Muscle of arm (tissue), 14 donors: ENCODE measurements around the gene HOXA10. TPM values are rescaled to one million over a fixed set of nuclear protein-coding genes. Genes with fewer than 3 reads are reported as not detected.

Experiments used
- DNase-seq: peaks from one replicate; pipeline ENCODE4 v3.0.0-alpha.2; 2013
- long read RNA-seq, 11 donors: transcript quantifications; one replicate each; lab custom pipeline, GENCODE V29; 2026
- polyA plus RNA-seq, 12 donors: library from polyadenylated mRNA; unstranded; fragments of 120-200 nt; gene quantifications; one replicate each; pipeline ENCODE4 v1.2.1, GENCODE V29; 2013; ENCODE audit not compliant: insufficient read length in 12 of 12

The HOXA10 gene
- 10 to 100 TPM in 11 of 12 donors, not detected in 1; 19.4 to 41.0 (median 28.5) TPM for polyA plus RNA-seq
- long read RNA-seq, donor 1, transcript HOXA10-201 (2 exons, 2,541 nt), result minor isoform, 8 of 24 reads
- long read RNA-seq, donor 1, transcript HOXA10-202 (2 exons, 1,570 nt), result major isoform, 13 of 24 reads
- long read RNA-seq, donor 1, partial matches to known transcripts, result 0 of 24 reads
- long read RNA-seq, donor 1, other reads (novel, unspliced or antisense), result 0 of 24 reads
- long read RNA-seq, donor 2, transcript HOXA10-201 (2 exons, 2,541 nt), result major isoform, 11 of 16 reads
- long read RNA-seq, donor 2, transcript HOXA10-202 (2 exons, 1,570 nt), result minor isoform, 5 of 16 reads
- long read RNA-seq, donor 2, partial matches to known transcripts, result 0 of 16 reads
- long read RNA-seq, donor 2, other reads (novel, unspliced or antisense), result 0 of 16 reads
- long read RNA-seq, donor 3, partial matches to known transcripts, result 0 of 6 reads
- long read RNA-seq, donor 3, other reads (novel, unspliced or antisense), result 0 of 6 reads
- long read RNA-seq, donor 4, partial matches to known transcripts, result 0 of 5 reads
- long read RNA-seq, donor 4, other reads (novel, unspliced or antisense), result 0 of 5 reads
- long read RNA-seq, donor 5, transcript HOXA10-202 (2 exons, 1,570 nt), result minor isoform, 7 of 15 reads
- long read RNA-seq, donor 5, transcript HOXA10-201 (2 exons, 2,541 nt), result major isoform, 8 of 15 reads
- long read RNA-seq, donor 5, partial matches to known transcripts, result 0 of 15 reads
- long read RNA-seq, donor 5, other reads (novel, unspliced or antisense), result 0 of 15 reads
- long read RNA-seq, donor 6, partial matches to known transcripts, result 0 of 8 reads
- long read RNA-seq, donor 6, other reads (novel, unspliced or antisense), result 0 of 8 reads
- long read RNA-seq, donor 7, transcript HOXA10-201 (2 exons, 2,541 nt), result major isoform, 6 of 9 reads
- long read RNA-seq, donor 7, partial matches to known transcripts, result 0 of 9 reads
- long read RNA-seq, donor 7, other reads (novel, unspliced or antisense), result 0 of 9 reads
- long read RNA-seq, donor 8, transcript HOXA10-202 (2 exons, 1,570 nt), result minor isoform, 5 of 15 reads
- long read RNA-seq, donor 8, transcript HOXA10-201 (2 exons, 2,541 nt), result major isoform, 9 of 15 reads
- long read RNA-seq, donor 8, partial matches to known transcripts, result 0 of 15 reads
- long read RNA-seq, donor 8, other reads (novel, unspliced or antisense), result 0 of 15 reads
- long read RNA-seq, donor 9, partial matches to known transcripts, result 0 of 5 reads
- long read RNA-seq, donor 9, other reads (novel, unspliced or antisense), result 0 of 5 reads
- long read RNA-seq, donor 10, transcript HOXA10-202 (2 exons, 1,570 nt), result major isoform, 5 of 9 reads
- long read RNA-seq, donor 10, partial matches to known transcripts, result 0 of 9 reads
- long read RNA-seq, donor 10, other reads (novel, unspliced or antisense), result 0 of 9 reads
- long read RNA-seq, donor 11, transcript HOXA10-202 (2 exons, 1,570 nt), result major isoform, 10 of 14 reads
- long read RNA-seq, donor 11, partial matches to known transcripts, result 0 of 14 reads
- long read RNA-seq, donor 11, other reads (novel, unspliced or antisense), result 0 of 14 reads

DNA sequence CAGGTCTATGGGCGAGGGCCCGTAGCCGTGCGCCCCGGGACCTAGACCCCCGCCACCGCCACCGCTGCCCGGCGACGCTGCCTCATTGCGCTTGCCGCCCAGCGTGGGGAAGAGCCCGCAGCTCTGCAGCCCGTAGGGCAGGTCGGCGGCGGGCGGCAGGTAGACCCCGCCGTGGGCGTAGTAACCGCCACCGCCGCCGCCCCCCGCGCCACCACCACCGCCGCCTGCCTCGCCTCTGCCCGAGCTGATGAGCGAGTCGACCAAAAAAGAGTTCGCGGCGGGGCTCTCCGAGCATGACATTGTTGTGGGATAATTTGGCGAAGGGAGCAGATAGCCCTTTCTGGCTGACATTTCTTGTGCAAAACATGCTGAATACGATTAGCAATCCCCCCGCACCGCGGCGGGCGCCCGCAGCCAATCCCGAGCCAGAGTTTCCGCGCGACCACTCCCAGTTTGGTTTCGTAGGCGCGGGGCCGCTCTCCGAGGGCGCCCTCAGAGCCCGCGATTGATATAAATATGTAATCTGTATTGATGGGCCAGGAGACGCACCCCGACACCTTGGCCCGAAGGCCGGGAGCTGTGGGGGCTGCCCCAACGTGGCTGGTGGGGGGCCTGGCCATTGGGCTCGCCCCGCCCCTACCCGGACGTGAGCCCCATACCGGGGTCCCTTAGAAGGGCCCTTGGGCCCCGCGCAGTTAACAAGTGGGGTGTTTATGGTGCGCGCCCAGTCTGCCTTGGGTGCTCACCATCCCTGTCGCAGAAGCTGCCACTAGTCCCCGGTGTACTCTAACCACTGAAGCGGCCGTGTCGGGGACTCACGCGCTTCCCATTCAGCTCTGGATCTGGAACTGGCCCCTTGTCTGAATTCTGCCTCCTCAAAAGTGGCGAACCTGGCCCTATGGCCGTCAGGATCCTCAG, at the start of gene HOXA10:
Gene HOXA10 (minus strand): TSS at position 365 of the 918 bp plus-strand sequence. CDS start 14 bp downstream, at position 351.
- no peak for DNase-seq

DNA sequence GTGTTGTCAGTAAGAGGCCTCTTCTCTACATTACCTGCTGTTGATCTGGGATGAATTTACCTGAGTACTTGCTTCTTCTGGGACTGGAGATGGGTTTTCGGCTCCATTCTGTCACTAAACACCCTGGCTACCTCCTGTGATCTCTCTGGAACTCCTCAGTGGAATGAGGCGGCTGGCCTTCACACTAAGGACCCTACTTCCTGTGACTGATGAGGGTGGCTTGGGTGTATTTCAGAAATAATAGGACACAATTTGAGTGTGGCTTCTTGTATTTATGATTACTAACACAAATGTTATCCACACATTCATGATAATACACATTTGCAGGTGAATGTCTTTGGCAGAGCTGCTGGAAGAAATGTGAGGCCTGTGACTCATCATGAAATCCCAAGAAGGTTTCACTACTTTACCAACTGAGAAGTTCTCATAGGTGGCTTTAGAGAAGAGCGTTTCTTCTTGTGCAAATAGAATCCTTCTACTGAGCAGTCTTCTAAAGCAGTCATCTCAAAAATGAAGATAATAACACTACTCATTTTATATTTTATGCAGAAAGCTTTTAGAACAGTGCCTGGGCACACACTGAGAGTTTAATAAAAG, 47.2 kb upstream of the HOXA10 start:
- DNase-seq, result no peak

DNA sequence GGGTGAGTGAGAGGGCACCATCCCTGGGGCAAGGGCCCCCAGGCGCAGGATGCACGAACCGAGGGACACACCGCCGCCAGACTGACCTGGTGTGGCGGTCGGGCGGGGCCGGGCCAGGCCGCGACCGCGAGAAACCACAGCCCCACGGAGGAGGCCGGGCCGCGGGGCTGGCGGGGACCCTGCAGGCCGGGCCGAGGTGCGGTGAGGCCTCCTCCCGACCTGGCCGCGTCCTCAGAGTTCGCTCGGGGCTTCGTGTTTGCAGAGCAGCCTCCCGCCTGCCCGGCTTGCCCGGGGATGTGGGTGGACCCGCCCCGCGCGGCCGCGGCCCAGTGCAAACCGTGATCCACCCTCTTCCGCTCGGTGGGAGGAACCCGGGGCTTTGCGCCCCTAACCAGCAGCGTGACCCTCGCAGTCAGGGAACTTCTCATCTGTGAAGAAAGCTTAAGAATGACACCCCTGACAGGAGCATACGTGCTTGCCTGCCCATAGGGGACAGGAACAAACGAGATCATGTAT, 46.4 kb upstream of the HOXA10 start:
- DNase-seq, result no peak

DNA sequence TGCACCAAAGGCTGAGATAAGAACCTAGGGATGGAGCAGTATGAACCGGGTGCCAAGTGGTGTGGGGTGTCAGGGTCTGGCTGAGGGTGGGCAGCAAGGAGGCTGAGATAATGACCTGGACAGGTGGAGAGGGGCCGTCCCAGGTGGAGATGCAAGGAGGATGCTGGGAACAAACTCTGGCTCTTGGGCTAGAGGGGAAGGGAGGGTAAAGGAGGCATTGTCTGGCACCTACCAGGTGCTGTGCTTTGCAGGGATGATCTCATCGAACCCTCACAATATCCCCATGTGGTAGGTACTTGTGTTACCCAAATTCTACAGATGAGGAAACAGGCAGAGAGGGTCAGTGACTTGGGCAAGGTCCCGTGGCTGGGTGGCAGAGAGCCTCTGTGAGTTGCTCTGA, 45.7 kb upstream of the HOXA10 start:
- no peak for DNase-seq

DNA sequence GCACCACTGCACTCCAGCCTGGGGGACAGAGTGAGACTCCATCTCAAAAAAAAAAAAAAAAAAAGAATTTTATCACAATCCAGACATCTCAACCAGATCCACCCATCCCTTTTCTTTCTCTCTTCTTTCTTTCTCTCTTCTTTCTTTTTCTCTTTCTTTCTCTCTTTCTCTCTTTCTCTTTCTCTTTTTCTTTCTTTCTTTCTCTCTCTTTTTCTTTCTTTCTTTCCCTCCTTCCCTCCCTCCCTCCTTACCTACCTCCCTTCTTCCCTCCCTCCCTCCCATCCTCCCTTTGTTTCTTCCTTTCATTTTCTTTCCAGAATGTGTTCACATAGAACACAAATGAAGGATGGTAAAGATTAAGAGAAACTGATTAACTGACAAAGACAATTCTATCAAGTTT, 43.8 kb upstream of the HOXA10 start:
- no peak for DNase-seq

DNA sequence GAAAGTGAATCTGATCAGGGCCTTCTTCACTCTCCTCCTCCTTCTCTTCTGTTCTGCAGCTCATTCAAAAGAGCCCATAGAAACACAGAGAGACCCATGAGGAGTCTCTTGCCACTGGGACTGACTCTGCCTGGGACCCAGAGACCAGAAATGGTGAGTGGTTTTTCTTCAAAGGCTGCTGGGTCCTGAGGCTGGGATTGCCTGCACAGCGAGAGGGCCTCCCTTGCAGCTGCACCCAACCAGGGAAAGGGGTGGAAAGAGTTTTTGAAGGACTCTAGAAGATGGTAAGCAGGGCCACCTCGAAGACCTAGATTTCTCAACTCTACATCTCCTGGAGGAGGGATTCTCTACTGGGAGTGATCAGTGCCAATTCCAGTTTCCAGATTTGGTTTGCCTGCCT, 41.2 kb upstream of the HOXA10 start:
- no peak for DNase-seq

DNA sequence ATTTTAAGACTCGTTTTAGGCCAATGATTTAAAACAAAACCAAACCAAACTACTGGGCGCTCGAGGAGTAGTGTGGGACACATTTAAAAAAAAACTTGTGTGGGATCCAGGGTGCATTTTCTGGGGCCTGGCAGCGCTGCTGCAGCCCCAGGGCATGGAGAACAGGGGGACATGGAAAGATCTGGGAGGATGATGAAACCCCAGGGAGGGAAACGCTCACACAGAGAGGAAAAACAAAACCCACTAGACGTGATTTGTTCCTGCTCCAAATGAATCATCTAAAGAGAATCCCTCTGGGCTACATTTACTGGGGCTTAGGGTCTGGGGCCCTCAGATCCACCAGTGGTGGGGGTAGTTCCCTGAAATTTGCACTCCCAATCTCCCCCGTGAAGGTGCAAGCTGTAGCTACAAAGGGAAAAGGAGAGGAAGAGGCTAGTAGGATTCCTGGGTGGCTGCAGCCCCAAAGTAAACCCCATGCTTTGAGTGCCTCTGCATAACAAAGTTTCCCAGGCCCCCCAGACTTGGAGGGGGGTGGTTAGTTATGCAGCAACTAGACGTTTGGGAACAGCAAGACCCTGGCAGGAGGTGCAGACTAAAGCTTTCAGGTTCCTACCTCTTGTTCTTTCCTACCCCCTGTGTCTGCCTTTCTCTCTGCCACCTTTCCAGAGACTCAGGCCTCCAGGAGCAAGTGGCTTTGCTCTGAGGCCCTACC, 40.3 kb upstream of the HOXA10 start:
- DNase-seq, result no peak

DNA sequence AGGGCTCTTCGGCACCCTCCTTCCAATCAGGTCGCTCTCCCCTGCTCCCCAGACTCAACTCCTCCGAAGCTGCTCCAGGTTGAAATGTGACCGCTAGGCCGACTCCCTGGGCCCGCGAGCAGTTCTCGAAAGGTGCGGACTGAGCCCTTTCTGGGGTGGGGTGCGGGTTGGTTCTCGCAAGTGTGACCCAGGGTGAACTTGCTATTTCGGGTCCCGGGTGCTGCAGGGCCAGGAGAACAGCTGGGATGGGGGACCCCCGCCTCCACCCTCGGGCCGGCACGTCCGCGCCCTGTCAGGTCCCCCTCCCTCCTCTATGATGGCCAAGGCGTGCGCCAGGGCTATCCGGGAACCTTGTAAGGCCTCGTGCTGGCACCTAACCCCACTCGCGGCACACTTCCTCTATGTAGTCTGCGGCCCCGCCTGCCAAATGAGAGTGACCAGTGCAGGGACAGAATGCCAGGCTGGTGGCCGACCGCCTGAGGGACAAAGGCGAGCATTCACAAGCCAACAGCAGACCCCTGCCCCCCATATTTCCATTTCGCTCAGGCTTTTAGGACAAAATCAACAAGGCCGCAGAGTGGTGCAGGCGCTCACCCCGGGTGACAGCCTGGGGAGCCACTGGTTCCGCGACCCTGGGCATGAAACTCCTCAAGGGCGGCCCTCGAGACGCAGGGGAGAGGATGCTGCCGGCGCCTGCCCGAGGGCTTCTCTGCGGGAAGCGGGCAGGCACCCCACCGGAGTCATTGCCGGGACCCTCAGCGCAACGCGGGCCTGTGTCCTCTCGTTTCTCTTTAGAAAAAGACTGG, 39.5 kb upstream of the HOXA10 start:
- DNase-seq, result no peak

DNA sequence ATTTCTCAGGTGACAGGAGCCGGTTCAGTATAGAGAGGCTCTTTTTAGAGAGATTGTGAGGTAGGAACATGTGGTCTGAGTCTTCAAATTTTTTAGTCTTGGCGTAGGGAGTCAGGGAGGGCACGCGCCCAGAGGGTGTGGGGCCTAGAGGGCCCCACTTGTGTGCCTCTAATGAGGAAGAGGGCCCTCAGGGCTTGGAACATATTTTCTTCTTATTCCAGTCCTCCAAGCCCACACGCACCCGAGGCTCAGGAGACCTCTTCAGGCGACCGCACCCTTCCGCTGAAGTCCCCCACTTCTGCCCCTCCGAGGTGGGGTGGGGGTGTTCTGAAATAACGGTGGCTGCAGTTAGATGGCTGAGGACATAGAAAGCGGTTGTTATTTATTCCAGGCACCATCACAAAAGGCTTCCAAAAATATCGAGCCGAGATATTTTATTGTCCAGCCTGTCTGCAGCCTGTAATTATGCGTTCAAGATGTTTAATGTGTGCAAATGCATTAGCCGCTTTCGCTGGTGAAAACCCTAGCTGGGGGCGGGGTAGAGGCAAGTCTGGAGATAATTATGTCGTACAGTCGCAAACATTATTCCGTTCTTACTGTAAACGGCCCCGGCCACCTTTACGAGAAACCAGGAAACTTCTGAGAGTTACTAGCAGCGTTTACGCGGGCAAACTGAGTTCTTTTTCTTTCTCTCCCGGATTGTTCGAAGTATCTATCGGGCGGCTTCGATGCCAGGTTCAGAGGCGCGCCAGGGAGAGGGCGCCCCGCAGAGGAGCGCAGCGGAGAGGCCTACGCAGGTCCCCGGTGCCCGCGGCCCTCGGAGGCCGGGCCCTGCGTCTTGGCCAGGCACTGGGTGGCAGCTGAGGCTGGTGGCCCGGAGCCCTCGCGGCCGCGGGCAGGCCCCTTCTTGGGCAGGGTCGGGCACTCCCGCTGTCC, 38.6 kb upstream of the HOXA10 start:
- no peak for DNase-seq

DNA sequence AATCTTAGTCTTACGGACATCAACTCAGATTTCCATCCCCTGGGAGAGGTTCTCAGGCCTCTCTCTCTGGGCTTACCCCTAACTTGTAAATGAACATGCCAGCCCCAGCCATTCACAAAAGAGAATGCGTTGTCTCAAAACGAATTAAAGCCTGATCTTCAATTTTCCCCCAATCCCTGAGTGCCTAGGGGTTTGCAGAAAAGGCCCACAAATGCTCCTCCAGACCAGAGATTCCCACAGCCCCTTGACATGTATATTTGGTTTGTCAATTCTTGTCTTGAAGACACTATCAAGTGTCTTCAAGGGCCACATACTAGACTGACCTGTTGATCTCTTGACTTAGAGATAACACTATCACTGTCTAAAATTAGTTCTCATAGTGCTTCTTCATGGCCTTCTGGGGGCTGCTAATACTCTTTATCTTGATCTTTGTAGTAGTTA, 37.7 kb upstream of the HOXA10 start:
- no peak for DNase-seq

DNA sequence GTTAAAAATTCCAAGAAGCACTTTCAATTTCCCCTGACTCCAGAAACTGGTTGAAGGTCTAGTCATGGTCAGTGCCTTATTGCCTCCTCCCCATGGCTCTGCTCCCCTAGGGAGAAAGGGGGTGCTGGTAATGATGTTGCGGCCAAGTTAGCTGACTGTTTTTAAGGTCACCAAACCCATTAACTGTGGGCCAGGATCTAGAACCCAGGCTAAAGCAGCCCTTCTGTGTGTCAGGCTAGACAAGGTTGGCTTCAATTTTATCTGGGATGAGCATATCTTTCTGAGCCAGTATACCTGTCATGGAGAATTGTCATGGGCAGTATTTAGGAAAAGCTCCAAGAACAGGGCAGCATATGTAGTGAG, 36.9 kb upstream of the HOXA10 start:
- no peak for DNase-seq

DNA sequence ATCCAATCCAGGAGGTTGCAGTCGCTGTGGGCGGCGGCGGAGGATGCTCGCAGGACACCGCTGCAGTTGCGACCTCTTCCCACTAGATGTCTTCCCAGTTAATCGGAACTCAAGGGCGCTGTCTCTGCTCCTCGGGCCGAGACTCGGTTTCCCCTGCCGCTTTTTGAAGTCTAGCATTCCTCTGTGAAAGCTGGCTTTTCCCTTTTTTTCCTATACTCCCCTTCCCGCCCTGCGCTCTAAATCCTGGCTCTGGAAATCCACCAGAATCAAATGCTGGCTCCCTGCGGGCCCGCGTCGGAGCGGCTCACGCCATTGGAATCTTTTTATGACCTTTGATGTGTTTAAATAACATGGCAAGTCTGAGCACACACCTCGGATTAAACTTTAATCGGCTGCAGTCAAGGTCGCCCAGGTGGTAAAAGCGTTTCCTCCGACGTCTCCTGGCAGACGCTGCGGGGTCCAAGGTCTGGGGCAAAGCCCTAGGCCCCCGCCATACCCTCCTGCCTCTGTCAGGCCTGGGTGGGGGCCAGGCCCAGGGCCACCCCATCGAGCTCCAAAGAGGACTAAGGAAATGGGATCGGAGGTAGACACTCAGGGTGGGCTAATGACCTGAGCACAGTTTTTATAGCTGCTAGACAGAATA, 36.4 kb upstream of the HOXA10 start:
- no peak for DNase-seq

DNA sequence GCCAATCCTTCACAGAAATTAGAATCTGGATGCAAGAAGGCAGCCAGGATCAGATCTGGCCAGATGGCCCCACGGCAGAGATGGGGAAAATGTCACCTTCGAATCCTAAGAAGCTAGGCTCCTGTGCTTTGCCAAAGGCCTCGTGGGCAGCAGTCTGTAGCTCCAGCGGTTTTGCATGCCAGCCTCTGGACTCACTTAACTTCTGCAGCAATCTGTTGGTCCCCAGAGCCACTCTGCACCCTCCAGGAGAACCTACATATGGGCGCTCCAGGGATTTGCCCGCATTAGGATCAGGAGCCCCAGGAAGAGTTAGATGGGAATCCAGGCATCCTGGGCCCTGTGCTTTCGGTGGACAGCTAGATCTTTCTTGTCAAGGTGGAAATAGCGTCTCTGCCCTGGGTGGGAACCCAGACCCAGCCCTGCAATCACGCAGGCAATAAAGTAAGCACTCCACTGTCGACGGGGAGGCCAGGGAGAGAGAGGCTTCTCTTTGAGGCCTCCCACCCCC, 35.9 kb upstream of the HOXA10 start:
- no peak for DNase-seq

DNA sequence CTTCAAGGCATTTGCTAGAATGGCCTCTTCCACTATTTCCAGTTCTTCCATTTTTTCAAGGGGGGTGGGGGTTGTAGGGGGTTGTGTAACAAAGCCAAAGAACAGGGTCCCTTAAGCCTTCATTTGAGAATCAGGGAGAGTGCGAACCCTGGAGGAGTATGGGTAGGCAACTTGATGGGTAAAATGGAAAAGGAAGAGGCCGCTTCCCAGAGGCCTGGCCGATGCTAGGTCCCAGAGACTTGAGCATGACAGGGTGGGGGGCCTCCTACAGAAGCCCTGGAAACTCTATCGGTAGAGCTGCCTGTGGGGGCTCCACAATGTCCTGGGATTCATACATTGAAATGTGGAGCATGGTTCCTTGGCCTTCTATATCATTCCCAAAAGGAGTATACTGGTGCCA, 34.9 kb upstream of the HOXA10 start:
- no peak for DNase-seq

DNA sequence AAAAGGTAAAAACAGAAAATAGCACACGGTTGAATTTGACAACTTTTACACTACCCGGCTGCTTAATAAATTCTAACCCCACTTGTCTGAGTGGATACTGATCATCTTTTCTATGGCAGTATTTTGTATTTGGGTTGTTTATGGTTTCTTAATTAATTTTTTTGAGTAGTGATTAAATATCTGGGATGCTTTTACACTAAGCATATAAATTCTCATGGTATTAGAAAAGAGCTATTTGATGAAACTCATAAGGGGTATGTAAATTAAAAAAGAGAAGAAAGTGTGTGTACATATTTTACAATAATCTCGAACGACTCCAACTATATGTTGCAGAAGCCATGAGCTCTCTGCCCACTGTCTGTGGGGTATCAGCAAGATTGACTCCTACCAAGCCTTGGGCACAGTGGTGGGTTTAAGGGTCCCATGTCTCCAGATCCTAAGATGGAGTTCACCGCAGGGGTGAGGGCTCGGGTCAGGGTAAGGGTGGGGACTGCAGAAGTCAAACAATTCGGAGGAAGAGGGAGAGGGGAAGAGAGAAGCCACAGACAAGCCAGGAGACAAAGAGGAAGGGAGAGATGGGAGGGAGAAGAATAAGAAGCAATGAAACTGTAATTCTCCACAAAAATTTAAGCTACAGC, 33.3 kb upstream of the HOXA10 start:
- DNase-seq, result no peak
